Hepatocyte (in vitro differentiated cells): ENCODE measurements around the gene DOCK4. TPM values are rescaled to one million over a fixed set of nuclear protein-coding genes. Genes with fewer than 3 reads are reported as not detected.

Experiments
- DNase-seq: peaks from one replicate; pipeline ENCODE4 v3.0.0-alpha.2; 2016; ENCODE audit warnings: low spot score
- H2AFZ ChIP-seq: fragments of 200-600 bp; sonication (generic); 2 replicates; pipeline ENCODE4 v1.6.0; 2016; ENCODE audit warnings: antibody characterized with exemption, mild to moderate bottlenecking
- H3K27ac ChIP-seq: fragments of 200-600 bp; sonication (generic); 2 replicates; pipeline ENCODE4 v1.5.1; 2016; ENCODE audit warnings: mild to moderate bottlenecking
- H3K27me3 ChIP-seq: fragments of 200-600 bp; sonication (generic); 2 replicates; pipeline ENCODE4 v1.6.1; 2016
- H3K36me3 ChIP-seq: fragments of 200-600 bp; sonication (generic); replicated peaks from 2 replicates; pipeline ENCODE4 v1.5.1; 2016; ENCODE audit warnings: low read depth; ENCODE audit not compliant: insufficient read depth
- H3K4me1 ChIP-seq: fragments of 200-600 bp; sonication (generic); 2 replicates; pipeline ENCODE4 v1.5.1; 2016; ENCODE audit warnings: mild to moderate bottlenecking, moderate library complexity; ENCODE audit not compliant: insufficient read depth
- H3K4me2 ChIP-seq: fragments of 200-600 bp; sonication (generic); 2 replicates; pipeline ENCODE4 v1.6.0; 2016
- H3K4me3 ChIP-seq: fragments of 200-600 bp; sonication (generic); 2 replicates; pipeline ENCODE4 v1.5.1; 2016; ENCODE audit warnings: mild to moderate bottlenecking
- H3K79me2 ChIP-seq: fragments of 200-600 bp; sonication (generic); 2 replicates; pipeline ENCODE4 v1.6.0; 2017; ENCODE audit warnings: mild to moderate bottlenecking
- H3K9me2 ChIP-seq: fragments of 200-600 bp; sonication (generic); replicated peaks from 2 replicates; pipeline ENCODE4 v1.6.0; 2017; ENCODE audit warnings: mild to moderate bottlenecking; ENCODE audit not compliant: insufficient read depth
- H3K9me3 ChIP-seq: fragments of 200-600 bp; sonication (generic); 2 replicates; pipeline ENCODE4 v1.5.1; 2016; ENCODE audit warnings: low read depth, mild to moderate bottlenecking
- H4K20me1 ChIP-seq: fragments of 200-600 bp; sonication (generic); 2 replicates; pipeline ENCODE4 v1.6.0; 2016; ENCODE audit warnings: mild to moderate bottlenecking; ENCODE audit not compliant: insufficient read depth, poor library complexity, severe bottlenecking
- EZH2 ChIP-seq: fragments of 200-600 bp; sonication (generic); IDR thresholded peaks from 2 replicates; pipeline ENCODE4 v1.6.1; 2016; ENCODE audit warnings: antibody characterized with exemption, mild to moderate bottlenecking, borderline replicate concordance
- EZH2phosphoT487 ChIP-seq: fragments of 200-600 bp; sonication (generic); IDR thresholded peaks from one replicate; pipeline ENCODE4 v1.6.1; 2018; ENCODE audit warnings: antibody characterized with exemption, mild to moderate bottlenecking, low read depth, moderate library complexity; ENCODE audit not compliant: unreplicated experiment, severe bottlenecking
- WGBS: methylation state at CpG from one replicate; pipeline ENCODE4 v1.1.6; 2016; ENCODE audit warnings: low lambda C conversion rate; ENCODE audit errors: missing lambda C conversion rate; 5-methylcytosine and 5-hydroxymethylcytosine counted together
- polyA plus RNA-seq: library from polyadenylated mRNA; unstranded; fragments of >200 nt; fragmentation: Nextera tagmentation; extraction: Ambion mirVana; gene quantifications from 2 replicates; pipeline ENCODE4 v1.2.1, GENCODE V29; 2016
- total RNA-seq: library from RNA; depleted of rRNA; stranded (reverse); fragments of >200 nt; gene quantifications from 2 replicates; pipeline ENCODE4 v1.2.3, GENCODE V29; 2014
- TF ChIP-seq, protein P1 (sequence below): fragments of 200-600 bp; sonication (generic); IDR thresholded peaks from 2 replicates; pipeline ENCODE4 v1.5.1; 2016; ENCODE audit warnings: antibody characterized with exemption, mild to moderate bottlenecking; ENCODE audit not compliant: poor library complexity

The DOCK4 gene
- total and polyA plus RNA-seq, 2 experiments from 2014 or later: 4.4 to 22.9 TPM

DNA sequence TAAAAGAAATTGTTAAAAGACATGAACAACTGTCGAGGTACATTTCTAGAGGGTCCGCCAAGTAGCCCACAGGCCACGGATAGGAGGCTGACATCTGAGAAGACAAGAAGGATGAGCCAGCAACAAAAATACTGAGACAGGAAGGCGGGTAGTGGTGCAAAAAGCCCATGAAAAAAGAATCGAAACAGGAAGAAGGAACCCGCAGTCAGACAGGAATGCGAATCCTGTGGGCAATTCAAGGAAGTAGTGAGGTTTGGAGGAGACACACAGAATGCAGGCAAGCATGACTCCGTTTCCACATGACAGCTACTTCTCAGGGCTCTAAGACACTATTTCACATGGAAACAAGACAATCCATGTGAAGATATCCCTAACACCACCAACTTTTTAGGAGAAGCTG, 125.2 kb downstream of the DOCK4 start:
- Histone ChIP-seq H3K4me2 (no peak overlapping the region), H3K27ac (no peak overlapping the region), H2AFZ (no peak overlapping the region)

GRCh38 chr7:112080441-112080840, 125.8 kb downstream of the DOCK4 start:
- H3K9me3 ChIP-seq: no peaks in the 10 kb centered on the region
- no peaks in the 10 kb centered on the region for H3K9me2 ChIP-seq
- H2AFZ ChIP-seq: no peak overlapping the region
- no peaks in the 10 kb centered on the region for H4K20me1 ChIP-seq
- no peak for DNase-seq
- no peak for TF ChIP-seq EZH2phosphoT487
- TF ChIP-seq, protein P1, sequence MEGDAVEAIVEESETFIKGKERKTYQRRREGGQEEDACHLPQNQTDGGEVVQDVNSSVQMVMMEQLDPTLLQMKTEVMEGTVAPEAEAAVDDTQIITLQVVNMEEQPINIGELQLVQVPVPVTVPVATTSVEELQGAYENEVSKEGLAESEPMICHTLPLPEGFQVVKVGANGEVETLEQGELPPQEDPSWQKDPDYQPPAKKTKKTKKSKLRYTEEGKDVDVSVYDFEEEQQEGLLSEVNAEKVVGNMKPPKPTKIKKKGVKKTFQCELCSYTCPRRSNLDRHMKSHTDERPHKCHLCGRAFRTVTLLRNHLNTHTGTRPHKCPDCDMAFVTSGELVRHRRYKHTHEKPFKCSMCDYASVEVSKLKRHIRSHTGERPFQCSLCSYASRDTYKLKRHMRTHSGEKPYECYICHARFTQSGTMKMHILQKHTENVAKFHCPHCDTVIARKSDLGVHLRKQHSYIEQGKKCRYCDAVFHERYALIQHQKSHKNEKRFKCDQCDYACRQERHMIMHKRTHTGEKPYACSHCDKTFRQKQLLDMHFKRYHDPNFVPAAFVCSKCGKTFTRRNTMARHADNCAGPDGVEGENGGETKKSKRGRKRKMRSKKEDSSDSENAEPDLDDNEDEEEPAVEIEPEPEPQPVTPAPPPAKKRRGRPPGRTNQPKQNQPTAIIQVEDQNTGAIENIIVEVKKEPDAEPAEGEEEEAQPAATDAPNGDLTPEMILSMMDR: no peak
- no peak for TF ChIP-seq EZH2
- no peaks in the 10 kb centered on the region for H3K36me3 ChIP-seq
- H3K4me1 ChIP-seq: peaks cover 6% of the 10 kb centered on the region
- peaks cover 8% of the 10 kb centered on the region for H3K79me2 ChIP-seq
- WGBS: 68% methylated on average over 5 of the region's 5 CpGs
- H3K27me3 ChIP-seq: no peaks in the 10 kb centered on the region
- no peak overlapping the region for H3K4me3 ChIP-seq
- H3K4me2 ChIP-seq: no peak overlapping the region
- H3K27ac ChIP-seq: no peak overlapping the region

More for the DNA sequence above, 125.2 kb downstream of the DOCK4 start:
- no peak for TF ChIP-seq EZH2phosphoT487
- TF ChIP-seq, protein P1: no peak
- TF ChIP-seq EZH2: no peak
- WGBS: 95% methylated on average over 8 of the region's 8 CpGs
- Histone ChIP-seq H3K4me3 (no peak overlapping the region), H4K20me1 (no peaks in the 10 kb centered on the region), H3K9me2 (no peaks in the 10 kb centered on the region), H3K4me1 (peaks cover 6% of the 10 kb centered on the region), H3K27me3 (no peaks in the 10 kb centered on the region), H3K36me3 (no peaks in the 10 kb centered on the region), H3K79me2 (peaks cover 8% of the 10 kb centered on the region), H3K9me3 (no peaks in the 10 kb centered on the region)
- no peak for DNase-seq

DNA sequence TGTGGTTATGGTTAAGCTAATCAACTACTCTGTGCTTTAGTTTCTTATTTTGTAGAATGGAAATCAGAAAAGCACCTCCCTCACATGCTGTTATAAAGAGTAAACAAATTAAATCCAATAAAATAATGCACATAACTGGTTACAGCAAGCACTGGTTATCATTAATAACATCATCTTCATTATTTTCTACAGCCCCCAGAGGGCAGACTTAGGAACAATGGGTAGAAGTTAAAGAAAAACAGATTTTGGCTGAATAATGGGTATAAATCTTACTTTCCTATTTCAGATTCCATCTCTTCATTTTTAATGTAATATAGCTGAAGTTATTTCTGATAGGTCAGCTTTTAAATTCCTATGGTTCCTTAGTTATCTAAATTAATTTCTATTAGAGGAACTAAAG, 126.5 kb downstream of the DOCK4 start:
- no peaks in the 10 kb centered on the region for H3K9me2 ChIP-seq
- peaks cover 2% of the 10 kb centered on the region for H3K4me1 ChIP-seq
- H3K4me2 ChIP-seq: no peak overlapping the region
- H3K27me3 ChIP-seq: no peaks in the 10 kb centered on the region
- H3K27ac ChIP-seq: no peak overlapping the region
- TF ChIP-seq, protein P1: peak; percentile 2
- TF ChIP-seq EZH2: no peak
- H3K9me3 ChIP-seq: no peaks in the 10 kb centered on the region
- H2AFZ ChIP-seq: no peak overlapping the region
- no peak for DNase-seq
- no peak overlapping the region for H3K4me3 ChIP-seq
- H4K20me1 ChIP-seq: no peaks in the 10 kb centered on the region
- H3K36me3 ChIP-seq: no peaks in the 10 kb centered on the region
- H3K79me2 ChIP-seq: peaks cover 8% of the 10 kb centered on the region

DNA sequence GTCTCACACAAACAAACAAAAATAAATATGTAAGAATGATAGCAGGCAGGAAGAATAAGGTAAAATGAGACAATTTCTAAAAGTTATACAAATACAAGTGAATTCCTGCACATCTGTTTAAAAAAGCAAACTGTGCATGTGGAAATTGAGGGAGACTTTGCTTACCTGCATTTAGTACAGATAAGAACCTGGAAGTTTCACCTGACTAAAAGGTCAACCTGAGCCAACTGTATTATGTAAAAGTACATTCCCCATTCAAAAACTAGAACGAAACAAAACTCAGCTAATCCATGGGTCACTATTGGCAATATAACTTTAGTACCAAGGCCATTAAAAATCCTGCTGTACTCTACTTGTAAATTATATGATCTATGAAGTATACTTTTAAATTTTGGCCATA, 127.1 kb downstream of the DOCK4 start:
- no peak overlapping the region for H3K27ac ChIP-seq
- TF ChIP-seq, protein P1: no peak
- TF ChIP-seq EZH2phosphoT487: no peak
- no peak for TF ChIP-seq EZH2
- WGBS: 77% methylated on average over 1 of the region's 1 CpG
- H3K79me2 ChIP-seq: peaks cover 8% of the 10 kb centered on the region
- no peaks in the 10 kb centered on the region for H3K9me2 ChIP-seq
- H3K4me3 ChIP-seq: no peak overlapping the region
- no peaks in the 10 kb centered on the region for H3K9me3 ChIP-seq
- no peaks in the 10 kb centered on the region for H3K36me3 ChIP-seq
- H3K27me3 ChIP-seq: no peaks in the 10 kb centered on the region
- H2AFZ ChIP-seq: no peak overlapping the region
- no peak overlapping the region for H3K4me2 ChIP-seq
- DNase-seq: no peak
- no peaks in the 10 kb centered on the region for H4K20me1 ChIP-seq
- no peaks in the 10 kb centered on the region for H3K4me1 ChIP-seq
